Measurements from ENCODE around the gene JAZF1. TPM values are rescaled to one million over a fixed set of nuclear protein-coding genes. Genes with fewer than 3 reads are reported as not detected.

JAZF1 gene
- total RNA-seq, 1 experiment from 2014 or later, result 9.1 TPM

DNA sequence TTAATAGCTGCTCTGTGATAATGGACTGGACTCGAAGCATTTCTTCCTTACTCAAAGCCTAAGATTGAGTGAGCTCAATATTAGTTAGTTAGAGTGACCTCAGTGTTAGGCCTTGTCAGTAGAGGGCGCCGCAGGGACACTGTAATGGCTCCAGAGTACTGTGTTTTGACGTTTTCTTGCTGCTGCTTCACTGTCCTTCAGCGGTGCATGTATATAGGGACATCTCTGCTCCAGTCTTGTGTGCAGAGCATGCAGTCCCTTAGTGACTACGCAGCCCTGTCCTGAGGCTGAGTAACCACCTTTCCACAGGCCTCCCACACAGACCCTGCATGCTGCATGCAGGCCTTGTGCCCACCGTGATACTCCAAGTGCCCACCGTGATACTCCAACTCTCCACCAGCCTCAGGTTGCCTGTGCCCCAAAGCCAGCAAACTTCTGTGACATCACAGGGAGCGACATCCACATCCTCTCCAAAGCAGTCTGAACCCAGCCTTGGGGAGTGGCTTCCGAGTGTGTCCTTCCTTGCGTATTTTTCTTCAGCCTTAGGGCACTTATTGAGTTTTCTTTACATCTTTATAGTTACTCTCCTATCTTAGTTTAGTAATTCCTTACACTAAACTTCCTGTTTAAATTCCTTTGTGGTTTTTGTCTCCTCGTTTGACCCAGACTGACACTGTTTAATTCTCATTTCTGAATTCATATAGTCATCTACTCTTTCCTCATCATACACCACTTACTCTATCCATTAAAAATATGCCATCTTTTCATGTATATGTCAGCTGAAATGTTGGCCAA is 118.2 kb downstream of the JAZF1 start:
- Histone ChIP-seq H4K20me1 (ENCODE audit: control insufficient read depth, insufficient read depth, insufficient read length) (no peaks in the 10 kb centered on the region), H3T11ph (ENCODE audit: low read length) (no peak overlapping the region), H4K8ac (replicated peaks; ENCODE audit: insufficient read length, low read depth, low read length) (no peak overlapping the region), H3K79me1 (ENCODE audit: insufficient read depth, low read depth, low read length, poor library complexity, severe bottlenecking) (no peaks in the 10 kb centered on the region), H3K56ac (ENCODE audit: insufficient read length, low read depth, low read length) (no peak overlapping the region), H2BK20ac (ENCODE audit: low read depth, low read length, poor library complexity, severe bottlenecking) (no peak overlapping the region), H2BK15ac (ENCODE audit: low read depth, low read length) (no peak overlapping the region), H3K23ac (ENCODE audit: insufficient read length, low read depth, low read length) (no peak overlapping the region), H3K9ac (ENCODE audit: extremely low read depth, insufficient read length, low read length) (no peak overlapping the region), H2AFZ (ENCODE audit: low read length) (no peak overlapping the region), H3K79me2 (ENCODE audit: insufficient read depth, low read length) (no peaks in the 10 kb centered on the region), H4K5ac (ENCODE audit: insufficient read length, low read depth, low read length) (no peak overlapping the region), H3K14ac (ENCODE audit: insufficient read depth, low read length) (peak overlapping the region; percentile 25; the same call in 1 of the 2 replicates), H3K9me3 (ENCODE audit: control insufficient read depth, low read depth, low read length) (no peaks in the 10 kb centered on the region), H3K27me3 (ENCODE audit: insufficient read depth, low read length) (no peaks in the 10 kb centered on the region), H2BK5ac (ENCODE audit: insufficient read length, low read length) (no peak overlapping the region), H3K4me2 (ENCODE audit: insufficient read depth, insufficient read length, low read length) (peak overlapping the region; percentile 23), H2AK5ac (ENCODE audit: insufficient read length, low read length) (no peak overlapping the region), H2BK120ac (ENCODE audit: low read depth, low read length, poor library complexity, severe bottlenecking) (no peak overlapping the region), H3K4ac (ENCODE audit: low read depth, low read length) (no peak overlapping the region), H3K4me1 (ENCODE audit: insufficient read depth, low read length) (peaks cover 3% of the 10 kb centered on the region; the same call in 1 of the 2 replicates), H3K18ac (ENCODE audit: insufficient read length, low read depth, low read length) (peak overlapping the region; percentile 55), H3K23me2 (ENCODE audit: insufficient read length, low read depth, low read length, poor library complexity, severe bottlenecking) (no peaks in the 10 kb centered on the region), H2BK12ac (ENCODE audit: insufficient read length, low read depth, low read length) (no peak overlapping the region), H3K27ac (ENCODE audit: insufficient read length, low read depth, low read length) (no peak overlapping the region), H4K91ac (ENCODE audit: insufficient read length, low read depth, low read length) (no peak overlapping the region)
- Mint-ChIP-seq H3K27ac (peak overlapping the region in 1 of 3 experiments; percentile 85; a peak in 2 of 7 replicates), H3K4me3 (no peak overlapping the region), H3K27me3 (ENCODE audit: low read depth) (no peaks in the 10 kb centered on the region), H3K9me3 (no peaks in the 10 kb centered on the region), H3K4me1 (peaks cover 21 to 29% of the 10 kb centered on the region in 2 experiments), H3K36me3 (ENCODE audit: insufficient read depth in 1 of 3, low read depth in 3 of 3) (no peaks in the 10 kb centered on the region)
- peak; percentile 79 for DNase-seq
- TF ChIP-seq, protein P1, sequence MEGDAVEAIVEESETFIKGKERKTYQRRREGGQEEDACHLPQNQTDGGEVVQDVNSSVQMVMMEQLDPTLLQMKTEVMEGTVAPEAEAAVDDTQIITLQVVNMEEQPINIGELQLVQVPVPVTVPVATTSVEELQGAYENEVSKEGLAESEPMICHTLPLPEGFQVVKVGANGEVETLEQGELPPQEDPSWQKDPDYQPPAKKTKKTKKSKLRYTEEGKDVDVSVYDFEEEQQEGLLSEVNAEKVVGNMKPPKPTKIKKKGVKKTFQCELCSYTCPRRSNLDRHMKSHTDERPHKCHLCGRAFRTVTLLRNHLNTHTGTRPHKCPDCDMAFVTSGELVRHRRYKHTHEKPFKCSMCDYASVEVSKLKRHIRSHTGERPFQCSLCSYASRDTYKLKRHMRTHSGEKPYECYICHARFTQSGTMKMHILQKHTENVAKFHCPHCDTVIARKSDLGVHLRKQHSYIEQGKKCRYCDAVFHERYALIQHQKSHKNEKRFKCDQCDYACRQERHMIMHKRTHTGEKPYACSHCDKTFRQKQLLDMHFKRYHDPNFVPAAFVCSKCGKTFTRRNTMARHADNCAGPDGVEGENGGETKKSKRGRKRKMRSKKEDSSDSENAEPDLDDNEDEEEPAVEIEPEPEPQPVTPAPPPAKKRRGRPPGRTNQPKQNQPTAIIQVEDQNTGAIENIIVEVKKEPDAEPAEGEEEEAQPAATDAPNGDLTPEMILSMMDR (conservative IDR thresholded peaks at IDR 0.05), result peak; percentile 86
- no CpG with 5 or more reads among the region's 12 CpGs for WGBS (ENCODE audit: extremely low coverage, insufficient read length, low lambda C conversion rate)
